Right ventricle myocardium superior (tissue), 1 donor: ENCODE data around the gene ALDH7A1. TPM values are rescaled to one million over a fixed set of nuclear protein-coding genes. Genes with fewer than 3 reads are reported as not detected.

Experiments
- ATAC-seq: fragments of 200-7000 bp; cut with Tn5 transposase; one replicate; pipeline ENCODE4 v1.9.1; 2020; ENCODE audit warnings: mild to moderate bottlenecking; ENCODE audit not compliant: poor library complexity
- DNase-seq: peaks from one replicate; pipeline ENCODE4 v3.0.0-alpha.2; 2020
- intact Hi-C: fragments of 100-400 bp; cut with DNase I; formaldehyde crosslinking; loops from one replicate; pipeline ENCODE4 v1.11.2; 2022
- total RNA-seq: library from RNA; stranded (reverse); fragmentation: NEBNext Ultra II Directional; extraction: Animal tissue kit (Norgen Biotek cat#: 25700); gene quantifications from one replicate; pipeline ENCODE4 v1.2.1, GENCODE V29; 2021
- donor health status: DM: no; HTN: yes; CAD: no; lungs with severe emphysema.

The ALDH7A1 gene
- total RNA-seq, 1 donor from 2014 or later: 41.6 TPM

GRCh38 chr5:126488443-126489065 lies 106.5 kb downstream of the ALDH7A1 start:
- intact Hi-C loops: no loop called here
- DNase-seq (no peak), ATAC-seq (no peak)

- intact Hi-C loops: no loop called here
- no peak for ATAC-seq
- no peak for DNase-seq
Observed at GRCh38 chr5:126487596-126487995, 107.4 kb downstream of the ALDH7A1 start.

GRCh38 chr5:126486332-126486731 lies 108.7 kb downstream of the ALDH7A1 start:
- peak; percentile 62 for ATAC-seq
- no peak for DNase-seq
- intact Hi-C loops: no loop called here

GRCh38 chr5:126484253-126484652 lies 110.8 kb downstream of the ALDH7A1 start:
- intact Hi-C loops: no loop called here
- no peak for ATAC-seq
- DNase-seq: no peak

GRCh38 chr5:126483156-126483555 lies 111.9 kb downstream of the ALDH7A1 start:
- intact Hi-C loops: no loop called here
- ATAC-seq (no peak), DNase-seq (no peak)

GRCh38 chr5:126482591-126482990 lies 112.4 kb downstream of the ALDH7A1 start:
- ATAC-seq (no peak), DNase-seq (no peak)
- intact Hi-C loops: no loop called here

- intact Hi-C loops: no loop called here
- ATAC-seq: no peak
- no peak for DNase-seq
Observed at GRCh38 chr5:126481243-126481642, 113.8 kb downstream of the ALDH7A1 start.

Other genes with a start within 250 kb of the ALDH7A1 start
- gene GRAMD2B, start 171.8 kb downstream of the ALDH7A1 start, total RNA-seq: 25.4 TPM
- 27.7 TPM for gene PHAX, start 5.7 kb upstream of the ALDH7A1 start, total RNA-seq
- gene LMNB1, start 181.9 kb upstream of the ALDH7A1 start, total RNA-seq: 2.6 TPM